ENCODE data around the gene CYTH1.
"Not testable (repeated sequence)": the region's sequence is repeated elsewhere in the genome, so short reads cannot be mapped to it uniquely, and the experiment has no call there.

CYTH1 gene

DNA sequence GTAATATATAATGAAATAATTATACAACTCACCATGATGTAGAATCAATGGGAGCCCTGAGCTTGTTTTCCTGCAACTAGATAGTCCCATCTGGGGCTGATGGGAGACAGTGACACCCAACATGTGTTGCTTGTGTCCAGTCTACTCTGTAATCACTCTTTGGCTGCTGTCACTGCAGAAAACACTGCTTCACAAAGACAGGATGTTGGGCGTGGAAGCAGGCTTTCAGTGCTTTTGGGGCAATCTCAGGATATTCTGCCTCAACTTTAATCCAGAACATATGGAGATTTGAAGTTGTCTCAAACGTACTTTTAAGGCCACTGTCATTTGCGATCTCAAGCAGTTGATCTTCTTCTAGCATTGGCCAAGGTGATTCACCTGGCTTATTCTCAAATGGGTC lies 94.9 kb downstream of the CYTH1 start:
- no peak for DNase-seq

DNA sequence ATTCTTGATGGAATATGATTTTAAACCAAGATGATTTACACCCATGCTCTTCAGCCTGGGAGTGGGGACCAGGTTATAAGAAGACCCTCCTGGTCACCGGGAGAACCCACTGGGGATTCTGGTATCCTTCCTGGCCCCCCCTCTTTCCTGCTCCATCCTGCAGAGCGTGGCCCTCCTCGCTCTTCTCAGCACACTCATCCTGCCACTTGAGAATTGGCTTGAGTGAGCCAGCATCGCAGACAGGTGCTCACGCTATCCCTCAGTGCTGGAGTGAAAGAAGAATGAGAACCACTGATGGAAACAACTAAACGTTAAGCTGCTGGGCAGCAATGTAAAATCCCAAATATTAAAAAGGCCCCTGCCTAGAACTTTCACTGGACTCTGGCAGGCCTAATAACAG lies 98.0 kb downstream of the CYTH1 start:
- DNase-seq, result no peak

DNA sequence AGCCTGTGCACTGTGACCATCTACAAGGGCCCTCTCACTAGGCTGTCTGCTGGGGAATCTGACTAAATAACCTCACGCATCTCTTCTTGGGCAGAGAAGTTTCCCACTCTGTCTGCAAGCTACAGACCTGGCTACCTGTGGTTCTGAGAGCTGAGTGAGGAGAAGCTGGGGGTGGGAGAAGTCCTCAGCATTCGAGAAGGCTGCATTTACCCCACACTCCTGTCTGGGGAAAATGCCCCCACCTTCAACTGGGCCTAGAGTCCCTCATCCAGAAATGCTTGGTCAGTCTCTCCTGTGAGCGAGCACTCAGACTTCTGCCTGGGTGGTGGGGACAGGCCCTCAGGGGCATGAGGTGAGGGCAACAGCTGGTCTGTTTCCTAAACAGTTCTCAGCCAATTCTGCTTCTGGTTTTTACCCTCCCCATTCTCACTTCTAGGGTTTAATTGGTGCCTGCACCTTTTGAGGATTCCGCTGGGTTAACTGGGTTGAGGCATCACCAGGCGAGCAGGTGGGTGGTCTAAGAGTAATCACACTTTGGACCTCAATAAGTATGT lies 98.6 kb downstream of the CYTH1 start:
- no peak for DNase-seq

DNA sequence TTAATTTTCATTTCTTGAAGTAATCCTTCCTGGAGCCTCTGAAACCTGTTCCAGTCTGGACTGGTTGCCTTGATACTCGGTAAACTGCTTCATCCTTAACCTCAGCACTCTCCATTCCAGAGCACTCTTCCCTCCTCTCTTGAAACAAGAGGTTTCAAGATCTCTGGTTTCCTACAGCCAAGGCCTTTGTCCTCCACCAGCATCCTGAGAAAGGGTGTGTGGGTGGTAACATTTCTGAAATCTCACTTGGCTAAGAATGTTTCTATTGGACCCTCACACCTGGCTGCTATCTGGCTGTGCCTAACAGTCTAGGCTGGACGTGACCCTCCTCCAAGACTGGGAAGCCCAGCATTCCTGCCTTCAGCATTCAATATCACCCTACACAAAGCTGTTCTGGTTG lies 99.7 kb downstream of the CYTH1 start:
- DNase-seq, result no peak

DNA sequence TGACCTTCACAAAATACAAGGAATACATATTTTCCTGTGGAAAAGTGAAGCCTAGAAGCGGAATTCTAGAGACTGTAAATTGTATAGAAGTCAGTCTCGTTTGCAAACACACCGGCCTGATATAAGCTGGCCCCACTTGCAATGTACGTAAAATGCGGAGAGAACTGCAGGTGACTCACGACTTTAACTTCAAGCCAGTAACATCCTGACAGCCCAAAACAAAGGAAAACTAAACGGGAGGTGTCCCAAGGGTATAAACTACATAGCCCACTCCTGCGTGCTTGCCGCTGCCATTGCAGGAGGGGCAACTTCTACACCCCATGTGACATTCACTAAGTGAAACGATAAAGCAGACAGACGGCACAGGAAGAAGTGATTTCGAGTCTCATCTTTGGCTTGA lies 101.6 kb downstream of the CYTH1 start:
- no peak for DNase-seq

DNA sequence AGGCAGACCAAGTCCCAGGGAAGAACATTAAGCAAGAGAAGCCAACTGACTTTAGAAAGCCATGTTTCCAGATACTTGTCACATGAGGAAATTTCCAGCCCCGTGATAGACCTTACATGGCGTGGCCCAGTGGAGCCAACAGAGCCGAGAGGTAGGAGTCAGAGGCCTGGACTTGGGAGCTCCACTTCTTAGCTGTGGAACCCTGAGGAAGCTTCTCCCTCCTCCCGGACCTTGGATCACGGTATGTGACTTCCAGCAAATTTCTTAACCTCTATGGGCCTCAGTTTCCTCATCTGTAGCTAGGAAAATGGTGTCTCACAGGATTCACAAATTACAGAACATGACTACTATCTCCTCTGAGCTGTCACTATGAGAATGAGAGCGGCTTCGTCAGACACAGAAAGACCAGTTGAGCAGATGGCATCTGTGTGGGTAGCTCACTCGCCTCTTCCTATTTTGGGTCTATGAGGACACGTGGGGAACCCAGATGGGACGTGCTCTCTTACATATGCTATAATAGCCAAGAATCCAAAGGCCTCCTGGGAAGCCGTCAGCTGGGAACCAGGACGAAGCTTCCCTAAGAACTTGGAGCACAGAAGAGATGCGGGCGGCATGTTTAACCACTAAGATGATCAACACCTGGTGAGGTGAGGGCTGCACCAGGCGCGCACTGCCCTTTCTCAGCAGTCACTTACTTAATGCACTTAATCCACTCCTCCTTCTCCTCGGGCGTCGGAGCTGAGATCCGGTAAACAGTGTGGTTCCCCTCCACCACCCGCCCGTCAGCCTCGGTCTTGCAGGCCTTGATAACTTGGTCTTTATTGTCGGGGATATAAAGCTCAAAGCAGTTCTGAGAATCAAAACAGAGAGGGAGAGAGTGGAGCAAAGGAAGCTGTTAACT lies 102.3 kb downstream of the CYTH1 start:
- DNase-seq, result no peak

DNA sequence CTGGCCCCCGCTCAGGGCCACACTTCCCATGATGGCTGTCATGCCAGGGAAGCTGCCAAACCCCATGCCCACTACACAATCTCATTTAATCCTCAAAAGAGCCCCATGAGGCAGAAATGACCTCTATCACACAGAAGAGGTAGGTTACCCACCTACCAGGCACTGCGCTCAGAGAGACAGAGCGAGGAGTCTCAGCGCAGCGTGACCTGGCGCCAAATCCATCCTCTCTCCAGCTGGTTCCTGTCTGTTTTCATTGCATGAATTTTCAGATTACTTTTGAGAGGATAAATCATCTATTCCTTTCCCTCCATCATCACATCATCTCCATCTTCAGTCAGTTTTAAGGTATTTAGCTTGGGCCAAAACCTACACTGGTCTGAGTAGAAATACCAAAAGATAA lies 103.4 kb downstream of the CYTH1 start:
- no peak for DNase-seq

DNA sequence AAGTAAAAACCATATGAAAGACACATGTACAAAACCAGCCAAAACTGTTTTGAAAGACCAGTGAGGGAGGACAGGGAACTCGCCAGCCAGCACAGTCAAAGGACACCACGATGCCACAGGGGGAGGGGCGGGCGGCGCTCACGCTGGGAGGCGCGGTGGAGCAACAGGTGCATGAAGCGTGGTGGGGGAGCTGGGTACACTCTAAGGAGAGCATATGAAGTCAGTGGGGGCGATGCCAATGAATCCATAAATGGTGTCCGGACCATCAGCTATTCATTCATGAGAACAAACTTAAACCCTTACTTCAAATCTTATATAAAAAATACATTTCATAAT lies 103.9 kb downstream of the CYTH1 start:
- DNase-seq, result no peak

DNA sequence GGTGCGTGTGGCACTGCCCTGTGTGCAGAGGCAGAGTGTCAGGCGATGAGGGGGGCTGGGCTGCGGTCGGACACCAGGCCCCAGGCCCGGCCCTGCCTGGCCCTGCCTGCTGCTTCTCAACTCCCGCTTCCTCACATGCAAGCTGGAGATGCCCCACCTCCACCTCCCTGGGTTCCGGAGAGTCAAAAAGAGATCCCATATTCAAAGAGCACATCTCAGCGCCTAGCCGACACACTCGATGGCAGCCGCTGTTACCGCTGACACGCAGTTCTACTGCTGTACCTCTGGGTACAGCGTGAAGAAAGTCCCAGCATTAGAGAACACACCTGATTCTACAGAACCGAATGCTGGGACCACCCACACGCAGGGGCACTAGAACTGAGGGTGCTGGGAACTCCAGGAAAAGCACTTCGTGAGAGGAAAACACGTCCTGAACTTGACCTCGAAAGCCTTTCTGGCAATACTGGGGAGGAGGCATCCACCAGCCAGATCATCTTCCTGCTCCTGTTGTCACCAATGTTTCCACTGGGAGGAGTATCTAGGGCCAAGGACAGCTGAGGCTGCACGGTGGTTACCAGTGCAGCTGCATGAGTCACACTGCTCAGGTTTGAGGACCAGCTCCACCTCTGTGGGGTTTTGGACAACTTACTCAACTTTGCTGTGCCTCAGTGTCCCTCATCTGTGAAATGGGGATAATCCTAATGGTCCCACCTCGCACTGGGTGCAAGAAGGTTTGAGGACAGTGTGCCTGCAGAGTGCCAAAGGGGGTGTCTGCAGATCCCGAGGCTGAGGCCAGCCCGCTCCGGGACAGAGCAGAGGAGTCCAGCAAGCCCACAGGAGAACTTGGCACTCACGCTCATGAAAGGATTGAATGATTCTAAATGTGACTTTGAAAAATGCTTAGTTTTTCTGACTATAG lies 104.5 kb downstream of the CYTH1 start:
- DNase-seq, result no peak

DNA sequence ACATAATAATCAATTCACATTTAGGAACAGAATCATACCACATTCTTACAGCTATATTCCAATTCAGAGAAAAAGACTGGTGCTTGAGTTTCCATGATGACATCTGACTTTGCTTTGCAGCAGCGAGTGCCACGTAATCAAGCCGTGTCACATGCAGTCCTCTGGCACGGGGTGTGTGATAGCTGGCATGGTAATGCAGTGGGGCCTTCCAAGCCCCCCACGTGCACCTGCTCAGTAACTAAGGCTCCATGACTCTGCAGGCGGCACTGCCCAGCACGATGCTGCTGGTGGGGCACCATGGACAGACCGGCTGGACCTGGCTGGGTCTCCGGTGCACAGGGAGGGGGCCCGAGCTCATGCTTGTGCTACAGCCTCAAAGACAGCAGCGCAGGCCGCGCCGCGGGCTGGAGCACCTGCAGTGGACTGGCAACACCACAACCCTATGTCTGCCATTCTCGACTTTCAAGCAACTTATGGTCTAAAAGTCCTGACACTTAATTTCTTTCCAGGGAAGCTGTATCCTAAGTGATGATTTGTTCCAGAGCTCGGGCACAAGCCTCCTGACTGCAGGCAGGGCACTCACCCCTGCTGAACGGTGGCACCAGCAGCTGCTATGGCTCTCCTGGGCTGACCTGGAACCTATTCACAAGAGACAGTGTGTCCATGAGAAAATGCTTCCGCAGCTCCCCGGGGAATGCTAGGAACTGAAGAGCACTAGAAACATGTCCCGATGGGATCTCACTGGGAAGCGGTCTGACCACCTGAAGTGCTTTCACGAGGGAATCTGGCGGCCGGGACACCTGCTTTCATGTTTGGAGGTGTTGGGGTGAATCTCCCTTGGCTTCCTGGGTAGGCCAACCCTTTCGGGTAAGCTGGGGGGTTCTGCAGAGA lies 105.4 kb downstream of the CYTH1 start:
- DNase-seq, result no peak

DNA sequence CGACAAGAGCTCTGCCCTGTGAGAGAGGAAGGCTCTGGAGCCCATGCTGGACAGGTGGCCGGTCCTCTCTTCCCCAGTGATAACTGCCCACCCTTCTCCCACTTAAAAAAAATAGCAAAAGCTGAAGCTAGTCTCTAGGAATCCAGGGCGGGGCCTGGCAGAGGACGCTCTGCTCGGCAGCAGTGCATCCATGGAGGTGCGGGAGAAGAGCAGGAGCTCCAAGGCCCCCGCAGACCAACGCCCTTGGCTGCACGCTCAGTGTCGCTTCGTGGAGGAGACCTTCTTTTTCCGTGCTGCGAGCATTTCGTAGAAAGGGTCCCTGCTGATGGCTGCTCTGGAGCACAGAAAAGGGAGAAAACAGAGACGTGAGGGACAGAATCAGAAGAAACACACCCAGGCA lies 106.2 kb downstream of the CYTH1 start:
- no peak for DNase-seq

DNA sequence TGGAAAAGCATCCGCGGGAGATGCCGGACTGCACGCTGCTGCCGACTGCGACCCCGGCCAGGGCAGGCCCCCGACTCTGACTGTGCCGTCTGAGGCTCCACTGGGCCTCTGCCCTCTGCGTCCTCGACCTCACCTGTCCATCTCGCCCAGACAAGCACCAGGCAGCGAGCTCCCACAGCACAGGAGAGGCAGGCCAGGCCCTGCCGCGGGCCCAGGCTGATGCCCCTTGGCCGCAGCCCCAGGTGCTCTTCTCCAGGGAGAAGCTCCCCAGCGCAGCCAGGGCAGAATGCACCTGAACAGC lies 106.8 kb downstream of the CYTH1 start:
- DNase-seq, result no peak

DNA sequence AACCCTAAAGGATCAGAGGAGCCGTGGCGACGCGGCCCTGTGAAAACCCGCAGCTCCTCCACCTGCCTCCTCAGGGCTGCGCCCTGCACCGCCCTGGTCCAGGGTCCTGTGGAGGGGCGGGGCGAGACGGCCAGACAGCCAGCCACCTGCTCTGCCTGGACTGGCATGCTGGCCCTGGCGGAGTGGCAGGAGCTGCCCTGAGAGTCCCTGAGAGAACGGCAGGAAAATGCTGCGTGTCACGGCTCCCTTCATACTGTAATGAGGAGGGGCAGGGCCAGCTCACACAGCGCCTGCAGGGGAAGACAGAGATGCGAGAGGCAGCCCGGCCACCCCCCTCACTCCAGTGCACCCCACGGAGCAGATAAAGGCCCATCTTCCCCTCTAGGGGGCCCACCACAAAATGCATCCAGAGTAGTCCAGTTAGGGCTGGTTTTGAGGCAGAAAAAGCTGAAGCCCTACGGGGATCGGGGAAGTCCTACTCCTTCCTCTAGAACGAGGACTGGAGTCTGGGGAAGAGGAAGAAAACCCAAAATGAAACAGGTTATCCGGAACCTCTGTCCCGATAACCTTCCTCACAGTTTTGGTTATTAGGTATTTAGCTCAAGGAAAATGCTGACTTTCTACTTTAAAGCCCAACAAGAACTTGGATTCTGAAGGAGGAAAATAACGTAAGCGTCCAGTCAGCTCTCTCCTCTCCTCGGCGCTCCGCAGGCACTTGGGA lies 107.3 kb downstream of the CYTH1 start:
- DNase-seq, result no peak

DNA sequence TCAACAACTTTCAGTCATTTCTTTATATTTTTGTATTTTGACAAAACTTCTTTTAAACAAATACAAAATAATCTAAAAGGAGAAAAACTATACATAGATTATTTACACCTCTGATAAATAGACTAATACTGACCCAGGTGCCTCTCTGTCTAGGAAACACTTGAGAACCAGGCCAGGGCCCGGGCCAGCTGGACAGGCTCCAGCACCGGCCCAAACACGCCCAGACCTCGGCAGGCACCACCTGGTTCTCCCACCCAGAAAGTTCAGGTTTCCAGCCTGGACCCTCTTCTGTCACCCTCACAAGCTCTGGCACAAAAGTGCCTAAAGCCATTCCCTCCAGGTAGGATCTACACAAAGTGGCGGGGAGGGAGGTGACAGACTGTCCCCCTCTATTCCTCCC lies 107.9 kb downstream of the CYTH1 start:
- DNase-seq, result no peak

DNA sequence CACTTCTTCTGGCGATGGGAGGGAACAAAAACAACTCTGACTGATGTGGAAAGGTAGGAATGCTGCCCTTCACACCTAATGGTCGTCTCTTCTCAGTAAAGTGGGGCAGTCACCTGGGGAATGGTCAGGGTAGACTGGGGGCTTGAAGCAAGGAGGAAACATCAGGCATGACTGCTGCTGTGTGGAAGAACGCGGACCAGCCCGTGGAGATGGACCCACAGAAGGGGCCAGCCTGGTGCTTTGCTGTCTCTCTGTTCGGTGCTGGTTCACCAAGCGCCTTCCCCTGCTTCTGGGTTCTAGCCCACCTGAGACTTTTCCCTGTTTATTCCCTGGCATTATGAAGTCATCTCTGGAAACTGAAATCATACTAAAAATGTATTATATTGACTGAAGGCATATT lies 108.7 kb downstream of the CYTH1 start:
- no peak for DNase-seq

DNA sequence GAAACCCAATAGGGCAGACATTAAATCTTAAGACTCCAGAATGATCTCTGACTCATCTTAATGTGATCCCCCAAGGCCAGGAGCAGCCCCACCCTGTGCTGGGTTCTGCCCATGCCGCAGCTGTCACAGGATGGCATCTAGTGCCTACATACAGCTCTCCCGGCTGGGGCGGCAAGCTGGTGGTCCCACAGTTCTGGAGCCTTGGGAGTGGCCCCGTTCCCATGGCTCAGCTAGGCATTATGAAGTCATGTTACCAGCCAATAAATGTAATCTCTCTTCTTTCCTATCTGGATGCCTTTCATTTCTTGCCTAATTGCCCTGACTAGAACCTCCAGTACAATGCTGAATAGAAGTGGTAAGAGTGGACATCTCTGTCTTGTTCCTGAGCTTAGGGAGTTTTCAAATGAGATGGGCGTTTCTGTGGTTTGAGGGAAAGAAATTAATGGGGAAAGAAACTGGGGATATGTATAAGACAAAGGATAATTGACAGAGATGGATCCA lies 109.2 kb downstream of the CYTH1 start:
- DNase-seq, result no peak

DNA sequence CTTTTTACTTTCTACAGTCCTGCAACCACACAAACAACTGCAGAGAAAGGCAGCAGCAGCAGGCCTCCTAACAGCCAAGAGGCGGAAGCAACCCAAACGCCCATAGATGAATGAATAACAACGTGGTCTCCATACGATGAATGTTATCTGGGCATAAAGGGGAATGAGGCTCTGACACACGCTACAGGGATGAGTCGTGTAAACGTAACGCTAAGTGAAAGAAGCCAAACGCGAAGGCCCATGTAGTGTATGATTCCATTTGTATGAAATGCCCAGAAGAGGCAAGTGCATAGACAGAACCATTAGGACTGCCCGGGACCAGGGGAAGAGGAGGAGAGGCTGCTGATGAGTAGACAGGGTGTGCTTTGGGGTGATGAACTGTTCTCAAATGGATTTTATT lies 110.1 kb downstream of the CYTH1 start:
- DNase-seq, result no peak

DNA sequence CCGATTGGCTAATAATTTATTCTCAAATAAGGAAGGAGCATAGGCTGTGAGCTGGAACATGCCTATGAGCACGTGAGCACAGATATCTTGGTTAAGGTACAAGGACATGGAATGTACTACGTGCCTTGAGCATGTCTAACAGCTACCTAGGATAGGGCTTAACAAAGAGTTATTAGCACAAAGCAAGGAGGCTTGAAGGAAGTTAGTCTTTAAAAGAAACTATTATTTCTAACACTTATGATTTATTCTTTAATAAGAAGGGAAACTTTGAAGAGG lies 110.4 kb downstream of the CYTH1 start:
- not testable (repeated sequence) for DNase-seq

DNA sequence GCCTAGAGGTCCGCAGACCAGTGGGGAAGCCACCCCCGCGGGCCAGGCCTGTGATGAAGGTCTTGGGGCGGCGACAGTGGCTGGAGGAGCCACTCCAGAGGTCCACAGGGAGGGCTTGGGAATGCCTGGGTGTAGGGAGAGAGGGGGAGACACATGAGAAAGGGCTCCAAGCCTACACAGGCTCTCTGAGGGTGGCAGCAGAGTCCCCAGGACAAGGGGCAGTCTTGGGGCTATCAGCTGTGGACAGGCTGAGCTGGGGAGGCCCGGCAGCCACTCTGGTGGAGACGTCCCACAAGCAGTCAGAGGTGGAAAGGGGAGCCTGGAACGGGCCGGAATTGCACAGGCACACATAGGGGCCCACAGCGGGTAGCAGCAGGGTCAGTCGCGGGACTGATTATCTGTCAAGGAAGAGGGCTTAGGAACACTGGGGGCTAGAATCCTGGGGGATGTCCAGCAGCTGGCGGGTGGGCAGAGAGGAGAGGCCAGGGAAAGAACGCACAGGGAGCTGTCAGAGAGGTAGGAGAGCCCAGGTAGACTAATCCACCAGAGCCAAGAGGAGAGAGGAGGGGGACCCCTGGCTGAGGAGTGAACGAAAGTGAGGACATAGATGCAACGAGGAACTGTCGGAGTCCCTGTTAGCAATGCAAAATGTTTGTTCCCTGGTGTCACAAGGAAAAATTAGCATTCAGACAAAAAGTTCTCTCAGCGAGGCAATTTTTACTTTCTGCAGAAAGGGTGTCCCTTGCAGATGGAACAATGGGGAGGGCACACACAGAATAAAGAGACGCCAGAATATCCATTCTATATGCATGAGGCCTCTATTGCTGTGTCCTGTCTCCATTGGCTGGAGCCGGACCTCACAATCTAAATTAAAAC lies 111.0 kb downstream of the CYTH1 start:
- no peak for DNase-seq

DNA sequence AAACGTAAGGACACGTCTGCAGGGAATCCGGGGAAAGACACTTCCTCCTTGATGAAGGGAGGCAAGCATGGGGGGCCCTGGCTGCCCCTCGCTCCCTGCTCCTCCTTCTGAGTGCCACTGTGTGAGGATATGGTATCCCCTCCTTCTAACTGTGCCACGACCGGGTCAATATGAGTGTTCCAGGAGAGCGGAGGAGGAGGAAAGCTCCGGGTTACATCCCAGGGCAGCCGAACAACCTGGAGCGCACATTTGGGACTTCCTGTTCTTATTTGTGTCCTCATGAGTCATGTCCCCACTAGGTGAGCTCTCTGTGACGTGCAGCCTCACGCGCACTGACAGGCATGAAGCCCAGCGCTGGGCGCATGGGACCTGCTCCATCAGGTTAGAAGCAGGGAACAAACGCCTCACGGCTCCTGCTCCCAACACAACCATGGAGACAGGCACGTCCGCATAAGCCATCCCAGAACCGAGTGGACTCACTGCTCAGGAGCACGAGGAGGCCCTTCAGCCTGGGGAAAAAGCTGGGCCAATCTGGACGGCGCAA lies 112.0 kb downstream of the CYTH1 start:
- no peak for DNase-seq
